HG02981 (cell line): ENCODE results near the gene STKLD1.
"Not testable (repeated sequence)": the region's sequence is repeated elsewhere in the genome, so short reads cannot be mapped to it uniquely, and the experiment has no call there.

Source experiments
- ATAC-seq: cut with Tn5 transposase; IDR thresholded peaks from one replicate; pipeline ENCODE4 v1.9.1; 2021; ENCODE audit warnings: mild to moderate bottlenecking, moderate library complexity; ENCODE audit not compliant: unreplicated experiment

Gene STKLD1

GRCh38 chr9:133382507-133383141, 6.5 kb downstream of the STKLD1 start:
- no peak for ATAC-seq

DNA sequence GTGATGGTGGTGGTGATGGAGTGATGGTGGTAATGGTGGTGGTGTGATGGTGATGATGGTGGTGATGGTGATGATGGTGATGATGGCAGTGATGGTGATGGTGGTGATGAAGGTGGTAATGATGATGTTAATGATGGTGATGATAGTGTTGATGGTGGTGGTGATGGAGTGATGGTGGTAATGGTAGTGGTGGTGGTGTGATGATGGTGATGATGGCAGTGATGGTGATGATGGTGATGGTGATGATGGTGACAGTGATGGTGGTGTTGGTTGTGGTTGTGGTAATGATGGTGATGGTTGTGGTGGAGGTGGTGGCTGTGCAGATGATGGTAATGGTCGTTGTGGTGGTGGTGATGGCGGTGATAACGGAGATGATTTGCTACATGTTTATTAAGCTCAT, 7.3 kb downstream of the STKLD1 start:
- no peak for ATAC-seq

DNA sequence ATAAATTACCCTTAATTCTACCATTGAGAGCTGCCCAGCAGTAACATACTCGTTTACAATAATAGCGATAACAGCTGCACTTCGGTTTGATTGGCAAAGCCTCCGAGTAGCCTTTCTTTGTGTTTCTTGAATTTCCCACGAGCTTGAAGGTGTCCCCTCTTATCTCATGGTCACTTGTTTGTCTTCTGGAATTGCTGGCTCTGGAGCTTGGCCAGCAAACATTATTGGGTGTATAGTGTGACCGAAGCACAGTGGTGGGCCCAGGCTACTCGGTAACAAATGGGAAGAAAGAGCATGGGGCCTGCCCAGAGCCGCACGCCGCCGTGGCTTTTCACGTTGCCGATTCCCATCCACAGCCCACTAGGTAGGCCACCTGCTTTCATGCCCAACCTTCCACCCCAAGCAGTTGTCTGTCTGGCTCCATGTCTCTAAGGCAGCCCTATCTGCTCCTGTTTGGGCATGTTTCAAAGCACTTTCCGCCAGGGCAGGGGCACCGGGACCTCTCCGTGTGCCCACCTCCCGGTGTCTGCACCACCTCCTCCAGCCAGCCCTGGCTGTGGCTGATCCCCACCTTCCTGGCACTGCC, 8.7 kb downstream of the STKLD1 start:
- ATAC-seq = no peak

DNA sequence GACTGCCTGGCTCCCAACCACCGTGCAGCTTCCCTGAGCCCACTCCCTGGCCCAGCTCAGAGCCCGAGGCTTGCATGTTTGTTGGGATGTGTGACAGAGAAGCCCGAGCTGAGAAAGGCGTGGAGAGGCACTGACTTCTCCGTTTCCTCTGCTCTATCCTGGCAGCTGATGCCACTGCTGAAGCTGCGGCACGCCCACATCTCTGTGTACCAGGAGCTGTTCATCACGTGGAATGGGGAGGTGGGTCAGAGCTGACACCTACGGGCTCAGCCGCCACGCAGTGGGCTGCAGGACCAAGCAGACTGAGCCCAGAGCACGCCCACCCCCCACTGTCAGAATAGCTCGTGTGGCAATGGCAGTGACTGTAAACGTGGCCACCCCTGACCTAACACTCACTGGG, 9.3 kb downstream of the STKLD1 start:
- no peak for ATAC-seq

- ATAC-seq = no peak
Observed at GRCh38 chr9:133386338-133386737, 10.2 kb downstream of the STKLD1 start.

DNA sequence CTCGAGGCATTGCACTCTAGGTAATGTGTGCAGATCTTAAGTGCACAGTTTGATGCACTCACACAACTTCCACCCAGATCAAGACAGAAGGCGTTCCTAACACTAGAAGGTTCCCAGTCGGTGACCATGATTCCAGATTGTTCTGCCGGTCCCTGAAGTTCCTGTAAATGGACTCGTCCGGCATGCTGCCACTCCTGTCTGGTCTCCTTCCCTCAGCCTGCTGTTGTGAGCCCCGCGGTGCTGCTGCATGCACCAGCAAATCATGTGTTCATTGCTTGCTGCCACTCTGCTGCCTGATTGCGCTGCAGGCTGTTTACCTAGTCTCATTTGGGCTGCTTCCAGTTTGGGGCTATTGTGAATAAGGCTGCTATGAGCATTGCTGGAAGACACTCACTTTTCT, 11.5 kb downstream of the STKLD1 start:
- no peak for ATAC-seq

DNA sequence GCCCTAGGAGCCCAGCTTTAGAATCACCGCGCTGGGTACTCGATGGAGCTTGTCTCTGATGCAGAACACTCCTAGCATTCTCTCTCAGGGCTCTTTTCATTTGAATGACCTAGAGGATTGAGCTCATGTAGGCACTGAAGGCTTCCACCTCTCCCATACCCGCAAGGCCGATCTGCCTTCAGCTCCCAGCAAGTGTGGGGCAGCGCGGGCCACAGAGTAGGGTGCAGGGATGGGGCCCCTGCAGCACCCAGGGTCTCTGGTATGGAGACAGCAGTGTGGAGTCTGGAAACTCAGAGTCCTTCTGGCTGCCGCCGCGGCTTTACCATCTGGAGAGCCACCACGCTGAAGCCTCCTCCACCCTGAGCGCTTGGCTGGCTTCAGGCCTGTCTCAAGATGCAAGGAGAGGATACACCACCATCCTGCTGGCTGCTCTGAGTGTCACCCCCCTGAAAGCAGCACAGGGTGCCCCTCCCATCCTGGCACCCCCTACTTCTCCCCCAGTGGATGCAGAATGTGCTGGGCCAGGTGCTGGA, 12.9 kb downstream of the STKLD1 start:
- no peak for ATAC-seq

GRCh38 chr9:133389562-133389961, 13.4 kb downstream of the STKLD1 start:
- no peak for ATAC-seq

GRCh38 chr9:133390713-133391112, 14.5 kb downstream of the STKLD1 start:
- ATAC-seq = no peak

DNA sequence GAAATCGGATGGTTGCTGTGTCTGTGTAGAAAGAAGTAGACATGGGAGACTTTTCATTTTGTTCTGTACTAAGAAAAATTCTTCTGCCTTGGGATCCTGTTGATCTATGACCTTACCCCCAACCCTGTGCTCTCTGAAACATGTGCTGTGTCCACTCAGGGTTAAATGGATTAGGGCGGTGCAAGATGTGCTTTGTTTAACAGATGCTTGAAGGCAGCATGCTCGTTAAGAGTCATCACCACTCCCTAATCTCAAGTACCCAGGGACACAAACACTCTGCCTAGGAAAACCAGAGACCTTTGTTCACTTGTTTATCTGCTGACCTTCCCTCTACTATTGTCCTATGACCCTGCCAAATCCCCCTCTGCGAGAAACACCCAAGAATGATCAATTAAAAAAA, 15.3 kb downstream of the STKLD1 start:
- ATAC-seq = not testable (repeated sequence)

DNA sequence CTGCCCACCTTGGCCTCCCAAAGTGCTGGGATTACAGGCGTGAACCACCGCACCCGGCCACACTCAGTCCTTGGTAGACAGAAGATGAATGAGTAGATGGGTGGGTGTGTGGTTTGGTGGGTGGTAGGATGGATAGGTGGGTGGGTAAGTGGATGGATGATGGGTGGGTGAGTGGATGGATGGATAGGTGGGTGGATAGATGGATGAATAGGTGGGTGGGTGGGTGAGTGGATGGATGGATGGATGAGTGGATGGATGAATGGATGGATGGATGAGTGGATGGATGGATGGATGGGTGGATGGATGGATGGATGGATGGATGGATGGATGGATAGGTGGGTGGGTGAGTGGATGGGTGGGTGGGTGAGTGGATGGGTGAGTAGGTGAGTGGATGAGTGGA, 16.1 kb downstream of the STKLD1 start:
- not testable (repeated sequence) for ATAC-seq

DNA sequence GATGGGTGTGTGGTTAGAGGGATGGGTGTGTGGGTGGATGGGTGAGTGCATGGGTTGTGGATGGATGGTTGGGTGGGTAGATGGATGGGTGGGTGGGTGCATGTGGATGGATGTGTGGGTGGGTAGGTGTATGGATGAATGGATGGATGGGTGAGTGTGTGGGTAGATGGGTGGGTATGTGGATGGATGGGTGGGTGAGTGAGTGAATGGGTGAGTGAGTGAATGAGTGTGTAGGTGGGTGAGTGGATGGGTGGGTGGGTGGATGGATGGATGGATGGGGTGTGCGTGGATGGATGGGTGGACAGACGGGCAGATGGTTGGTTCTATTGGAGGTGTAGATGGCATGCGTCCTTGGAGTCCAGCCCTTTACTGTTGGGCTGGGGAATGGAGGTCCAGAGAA, 17.2 kb downstream of the STKLD1 start:
- no peak for ATAC-seq

DNA sequence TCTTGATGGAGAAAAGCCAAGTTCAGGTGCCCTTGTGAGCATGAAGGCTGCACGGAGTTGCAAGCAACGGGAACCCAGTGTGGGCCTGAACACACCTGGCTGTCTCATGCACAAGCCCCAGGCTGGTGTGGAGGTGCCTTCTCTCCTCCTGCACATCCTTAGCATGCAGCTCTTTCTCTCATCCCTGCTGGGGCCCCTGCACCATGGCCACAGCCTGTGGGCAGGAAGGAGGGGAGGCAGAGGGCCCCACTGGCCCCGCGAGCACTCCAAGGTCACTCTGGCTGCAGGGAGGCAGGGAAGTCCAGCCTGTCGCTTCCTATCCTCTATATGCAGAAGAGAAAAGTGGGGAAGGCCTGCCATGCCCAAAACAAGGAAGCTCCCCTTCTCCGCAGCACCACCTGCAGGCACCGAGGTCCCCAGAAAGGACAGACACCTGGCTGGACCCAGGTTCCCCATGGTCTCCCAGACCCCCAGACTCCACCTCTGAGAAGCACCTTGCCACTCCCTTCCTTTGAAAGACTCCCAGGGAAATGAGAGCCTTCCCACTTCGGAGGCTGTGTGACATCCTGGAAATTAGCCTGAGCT, 18.6 kb downstream of the STKLD1 start:
- no peak for ATAC-seq

- no peak for ATAC-seq
Observed at GRCh38 chr9:133396952-133397351, 20.8 kb downstream of the STKLD1 start.

DNA sequence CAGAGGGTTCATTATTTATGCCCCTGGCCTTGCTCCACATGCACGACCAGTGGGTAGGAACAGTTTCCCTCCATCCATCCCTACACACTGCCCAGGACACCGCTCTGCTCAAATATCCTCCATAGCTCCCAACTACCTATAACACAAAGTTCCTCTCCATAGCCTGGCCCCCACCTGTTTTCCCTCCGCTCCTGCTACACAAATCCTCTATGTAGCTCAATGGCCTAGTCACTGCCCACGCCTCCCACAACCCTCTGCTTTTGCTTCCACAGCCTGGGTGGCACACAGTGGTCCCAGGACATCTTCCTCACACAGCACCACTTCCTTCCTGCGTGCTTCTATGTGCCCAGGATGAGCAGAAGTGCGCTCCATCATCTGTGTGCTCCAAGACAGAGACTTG, 21.2 kb downstream of the STKLD1 start:
- no peak for ATAC-seq

DNA sequence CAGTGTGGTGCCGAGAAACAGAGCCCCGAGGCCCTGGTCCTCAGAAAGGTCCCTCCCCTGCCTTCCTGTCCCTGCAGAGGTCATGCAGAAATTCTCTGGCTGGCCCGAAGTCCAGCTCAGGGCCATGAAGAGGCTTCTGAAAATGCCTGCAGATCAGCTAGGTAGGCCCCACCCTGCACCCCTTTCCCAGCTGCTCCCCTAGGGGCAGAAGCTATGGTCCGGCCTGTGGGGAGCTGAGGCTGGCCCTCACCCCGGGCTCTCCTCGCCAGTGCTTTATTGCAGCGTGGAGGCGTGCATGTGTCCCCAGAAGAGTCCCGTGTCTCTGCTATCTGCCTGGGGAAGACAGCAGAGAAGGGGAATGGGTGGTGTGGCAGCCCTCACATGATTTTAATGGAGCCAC, 21.7 kb downstream of the STKLD1 start:
- no peak for ATAC-seq

DNA sequence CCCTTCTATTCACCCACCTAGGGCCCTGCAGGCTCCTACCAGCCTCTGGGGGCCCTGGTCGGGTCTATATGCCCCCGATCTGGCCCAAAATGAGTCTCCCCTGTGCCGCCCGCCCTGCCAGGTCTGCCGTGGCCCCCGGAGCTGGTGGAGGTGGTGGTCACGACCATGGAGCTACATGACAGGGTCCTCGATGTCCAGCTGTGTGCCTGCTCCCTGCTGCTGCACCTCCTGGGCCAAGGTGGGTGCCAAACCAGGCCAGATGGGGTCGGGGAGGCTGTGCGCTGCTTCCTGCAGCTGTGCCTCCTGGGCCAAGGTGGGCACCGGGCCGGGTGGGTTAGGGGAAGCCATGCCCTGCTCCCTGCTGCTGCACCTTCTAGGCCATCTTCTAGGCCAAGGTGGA, 24.1 kb downstream of the STKLD1 start:
- no peak for ATAC-seq

DNA sequence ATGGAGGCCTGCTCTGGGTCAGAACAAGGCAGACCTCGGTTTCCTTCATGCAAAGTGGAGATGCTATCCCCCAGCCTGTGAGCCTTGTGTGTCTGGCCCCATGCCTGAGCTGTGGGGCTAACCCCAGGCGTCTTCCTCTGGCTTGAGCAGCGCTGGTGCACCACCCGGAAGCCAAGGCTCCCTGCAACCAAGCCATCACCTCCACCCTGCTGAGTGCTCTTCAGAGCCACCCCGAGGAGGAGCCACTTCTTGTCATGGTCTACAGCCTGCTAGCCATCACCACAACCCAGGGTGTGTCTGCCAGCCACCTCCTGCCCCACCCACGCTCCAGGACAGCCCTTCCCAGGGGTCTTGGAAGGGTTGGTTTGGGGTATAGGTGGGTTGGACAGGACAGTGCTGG, 25.4 kb downstream of the STKLD1 start:
- ATAC-seq = no peak

GRCh38 chr9:133402689-133403088, 26.5 kb downstream of the STKLD1 start:
- ATAC-seq = no peak

DNA sequence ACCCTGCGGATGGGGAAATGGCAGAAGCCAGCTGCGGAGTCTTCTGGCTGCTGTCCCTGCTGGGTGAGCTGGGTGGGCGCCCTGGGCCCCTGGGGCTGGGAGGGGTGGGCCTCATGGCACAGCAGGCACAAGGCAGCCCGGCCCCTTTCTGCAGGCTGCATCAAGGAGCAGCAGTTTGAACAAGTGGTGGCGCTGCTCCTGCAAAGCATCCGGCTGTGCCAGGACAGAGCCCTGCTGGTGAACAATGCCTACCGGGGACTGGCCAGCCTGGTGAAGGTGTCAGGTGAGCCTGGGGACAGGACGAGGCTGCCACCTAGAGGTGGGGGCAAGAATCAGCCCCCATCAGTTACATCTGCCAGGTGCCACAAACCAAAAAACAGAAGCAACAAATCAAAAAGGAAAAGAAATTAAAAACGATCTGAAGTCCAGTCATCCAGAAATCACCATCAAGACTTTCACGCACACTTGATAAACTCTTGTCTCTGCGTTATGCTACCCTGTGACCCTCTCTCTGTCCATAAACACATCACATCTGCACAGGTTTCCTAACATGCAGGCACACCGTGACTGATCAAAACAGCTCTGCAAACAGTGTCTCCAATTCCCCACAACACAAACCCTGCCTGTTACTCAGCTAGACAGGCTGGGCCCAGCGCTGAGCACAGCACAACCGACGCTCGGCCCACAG, 27.7 kb downstream of the STKLD1 start:
- no peak for ATAC-seq

DNA sequence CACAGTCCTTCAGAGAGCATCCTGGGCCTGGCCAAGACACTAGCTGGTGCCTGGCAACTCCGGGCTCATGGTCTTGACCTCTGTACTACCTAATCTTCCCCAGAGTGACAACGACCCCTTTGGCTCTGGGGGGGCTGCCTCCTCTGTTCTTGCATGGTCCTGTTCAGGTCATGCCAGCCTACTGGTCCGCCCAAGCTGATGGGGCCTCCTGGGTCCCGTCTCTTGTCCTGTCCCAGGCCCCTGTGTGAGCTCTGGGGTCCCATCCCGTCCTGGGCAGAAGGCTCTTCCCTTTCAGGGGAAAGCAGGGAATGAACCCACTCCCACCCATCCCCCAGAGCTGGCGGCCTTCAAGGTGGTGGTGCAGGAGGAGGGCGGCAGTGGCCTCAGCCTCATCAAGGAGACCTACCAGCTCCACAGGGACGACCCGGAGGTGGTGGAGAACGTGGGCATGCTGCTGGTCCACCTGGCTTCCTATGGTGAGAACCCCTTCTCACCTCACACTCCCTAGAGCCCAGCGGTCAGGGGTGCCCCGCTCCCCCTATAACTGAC, 28.4 kb downstream of the STKLD1 start:
- ATAC-seq = no peak
